ENCODE data around the gene PDK2. TPM values are rescaled to one million over a fixed set of nuclear protein-coding genes. Genes with fewer than 3 reads are reported as not detected.
A peak's percentile ranks its signal among the peaks of the same experiment; 100 is the strongest.

The PDK2 gene
- polyA plus RNA-seq, 1 experiment, result 155 TPM

DNA sequence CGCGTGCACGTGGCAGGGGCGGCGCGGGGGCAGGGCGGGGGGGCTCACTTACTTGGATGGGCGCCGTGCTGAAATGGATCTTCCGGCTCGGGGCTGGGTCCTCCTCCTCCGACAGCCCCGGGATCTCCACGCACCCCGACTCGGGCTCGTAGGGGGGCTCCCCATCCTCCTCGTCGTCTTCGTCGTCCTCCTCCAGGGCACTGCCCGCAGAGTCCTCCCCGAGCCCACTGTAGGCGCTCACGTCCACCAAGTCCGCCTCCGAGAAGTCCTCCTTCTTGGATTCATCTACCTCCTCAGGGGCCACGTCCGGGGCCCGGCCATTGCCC is 53.9 kb downstream of the PDK2 start:
- DNase-seq (ENCODE audit: low read depth), result no peak
- ChIA-PET POLR2A (interaction anchor here (0.5 kb wide), 1 partner anchor 53 kb away, joined by 4 read pairs; no protein-coding TSS in a partner anchor), CTCF (interaction anchor here (0.9 to 3.8 kb wide), 4 partner anchors 9 to 54 kb away, joined by 3 to 30 read pairs (median 11); partner anchors contain the start of gene PDK2)
- no peaks in the 10 kb centered on the region for H3K27me3 ChIP-seq (ENCODE audit: control insufficient read depth, insufficient read depth, low read length)
- TF ChIP-seq, protein P1, sequence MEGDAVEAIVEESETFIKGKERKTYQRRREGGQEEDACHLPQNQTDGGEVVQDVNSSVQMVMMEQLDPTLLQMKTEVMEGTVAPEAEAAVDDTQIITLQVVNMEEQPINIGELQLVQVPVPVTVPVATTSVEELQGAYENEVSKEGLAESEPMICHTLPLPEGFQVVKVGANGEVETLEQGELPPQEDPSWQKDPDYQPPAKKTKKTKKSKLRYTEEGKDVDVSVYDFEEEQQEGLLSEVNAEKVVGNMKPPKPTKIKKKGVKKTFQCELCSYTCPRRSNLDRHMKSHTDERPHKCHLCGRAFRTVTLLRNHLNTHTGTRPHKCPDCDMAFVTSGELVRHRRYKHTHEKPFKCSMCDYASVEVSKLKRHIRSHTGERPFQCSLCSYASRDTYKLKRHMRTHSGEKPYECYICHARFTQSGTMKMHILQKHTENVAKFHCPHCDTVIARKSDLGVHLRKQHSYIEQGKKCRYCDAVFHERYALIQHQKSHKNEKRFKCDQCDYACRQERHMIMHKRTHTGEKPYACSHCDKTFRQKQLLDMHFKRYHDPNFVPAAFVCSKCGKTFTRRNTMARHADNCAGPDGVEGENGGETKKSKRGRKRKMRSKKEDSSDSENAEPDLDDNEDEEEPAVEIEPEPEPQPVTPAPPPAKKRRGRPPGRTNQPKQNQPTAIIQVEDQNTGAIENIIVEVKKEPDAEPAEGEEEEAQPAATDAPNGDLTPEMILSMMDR (IDR thresholded peaks at IDR 0.05; ENCODE audit: insufficient read depth, low read depth, low read length), result no peak
- H3K4me3 ChIP-seq (ENCODE audit: low read depth, low read length), result peak overlapping the region; percentile 67
- peaks cover 6% of the 10 kb centered on the region for H3K36me3 ChIP-seq (ENCODE audit: control insufficient read depth, insufficient read depth, low read length)

DNA sequence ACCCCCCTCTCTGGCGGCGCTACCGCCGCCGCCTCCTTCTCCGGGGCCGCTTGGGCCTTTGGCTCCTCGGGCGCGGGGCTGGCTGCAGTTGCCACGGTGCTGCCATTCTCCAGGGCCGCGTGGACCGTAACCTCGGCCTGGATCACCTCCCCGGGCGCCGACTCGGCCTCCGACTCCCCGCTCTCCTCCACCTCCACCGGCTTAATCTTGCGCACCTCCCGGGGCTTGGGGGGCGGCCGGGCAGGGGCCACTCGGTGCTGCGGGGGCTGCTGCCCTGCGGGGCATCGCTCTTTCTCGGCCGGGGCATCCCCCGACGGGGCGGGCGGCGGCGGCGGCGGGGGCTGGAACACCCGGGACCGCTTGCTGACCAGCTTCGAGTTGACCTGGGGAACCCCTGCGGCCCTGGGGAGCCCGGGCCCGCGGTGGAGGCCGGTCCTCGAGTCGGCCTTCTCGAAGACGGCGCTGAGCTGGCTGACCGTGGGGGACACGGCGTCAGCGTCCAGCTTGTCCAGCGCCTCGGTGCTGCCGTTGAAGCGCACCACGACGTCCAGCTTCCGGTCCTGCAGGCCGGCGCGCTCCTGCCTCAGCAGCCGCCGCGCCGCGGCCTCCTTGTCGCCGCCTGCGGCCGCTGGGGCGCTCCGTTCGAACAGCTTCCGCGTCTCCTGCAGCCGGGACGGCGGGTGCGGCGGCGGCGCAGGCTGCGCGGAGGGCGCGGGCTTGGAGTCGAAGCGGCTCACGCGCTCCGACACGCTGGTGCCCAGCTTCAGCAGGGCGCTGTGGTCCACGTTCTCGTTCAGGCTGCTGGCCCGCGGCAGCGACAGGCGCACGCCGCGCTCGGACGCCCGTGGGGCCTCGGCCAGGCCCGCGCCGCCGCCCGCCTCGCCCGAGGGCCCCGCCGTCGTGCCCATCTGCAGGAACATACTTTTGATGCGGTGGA is 54.5 kb downstream of the PDK2 start:
- TF ChIP-seq, protein P1 (IDR thresholded peaks at IDR 0.05; ENCODE audit: insufficient read depth, low read depth, low read length), result no peak
- POLR2A ChIA-PET, result interaction anchor here (0.5 kb wide), 2 partner anchors 54 to 363 kb away, joined by 4 to 10 read pairs; no protein-coding TSS in a partner anchor
- no peaks in the 10 kb centered on the region; the same call in 1 of the 2 replicates for H3K36me3 ChIP-seq (ENCODE audit: control insufficient read depth, insufficient read depth, low read length)
- CTCF ChIA-PET, result interaction anchor here (0.8 to 3.8 kb wide), 12 partner anchors 10 to 140 kb away, joined by 3 to 30 read pairs (median 4); partner anchors contain the start of genes PDK2 and SAMD14
- H3K4me3 ChIP-seq (ENCODE audit: low read depth, low read length), result peak overlapping the region; percentile 67
- no peaks in the 10 kb centered on the region for H3K27me3 ChIP-seq (ENCODE audit: control insufficient read depth, insufficient read depth, low read length)
- no peak for DNase-seq (ENCODE audit: low read depth)

DNA sequence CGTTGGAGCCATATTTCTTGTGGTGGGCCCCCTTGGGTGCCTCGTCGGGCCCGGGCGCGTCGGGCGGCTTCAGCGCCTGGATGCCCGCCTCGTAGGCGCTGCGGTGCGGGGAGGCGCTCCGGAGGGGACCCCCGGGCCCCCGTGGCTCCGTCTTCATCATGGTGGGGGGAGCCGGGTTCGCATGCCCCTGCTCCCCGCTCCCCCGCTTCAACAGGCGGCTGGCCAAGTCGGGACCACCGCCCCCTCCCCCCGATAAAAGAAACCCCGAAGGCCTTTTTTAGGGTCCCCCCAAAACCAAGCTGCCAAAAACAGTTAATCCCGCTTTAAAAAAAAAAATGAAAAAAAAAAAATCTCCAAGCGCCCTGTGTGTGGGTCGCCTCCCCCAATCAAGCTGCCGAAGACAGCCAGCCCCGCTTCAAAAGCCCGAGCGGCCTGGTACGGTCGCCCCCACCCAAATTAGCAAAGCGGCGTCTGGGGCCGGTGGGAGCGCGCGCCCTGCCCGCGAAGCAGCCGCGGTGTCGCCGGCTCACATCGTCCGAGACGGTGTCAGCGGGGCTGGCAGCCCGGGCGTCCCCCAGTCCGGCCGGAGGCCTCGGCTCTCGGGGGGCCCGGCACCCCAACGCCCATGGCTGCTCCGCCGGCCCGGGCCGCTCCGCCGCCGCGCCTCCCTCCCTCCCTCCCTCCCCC is 55.3 kb downstream of the PDK2 start, which contains the start of gene PPP1R9B:
Gene PPP1R9B (minus strand): TSS at position 324 of the 687 bp plus-strand sequence. CDS start 164 bp downstream, at position 160.
- CTCF ChIA-PET, result interaction anchor here (0.6 to 3.8 kb wide), 15 partner anchors 11 to 211 kb away, joined by 3 to 30 read pairs (median 4); partner anchors contain the start of gene SAMD14
- no peak for DNase-seq (ENCODE audit: low read depth)
- H3K36me3 ChIP-seq (ENCODE audit: control insufficient read depth, insufficient read depth, low read length), result no peaks in the 10 kb centered on the region
- TF ChIP-seq, protein P1 (IDR thresholded peaks at IDR 0.05; ENCODE audit: insufficient read depth, low read depth, low read length), result no peak
- peak within 1 kb of the TSS; percentile 67 for H3K4me3 ChIP-seq (ENCODE audit: low read depth, low read length)
- POLR2A ChIA-PET, result interaction anchor here (1.7 kb wide), 1 partner anchor 53 kb away, joined by 6 read pairs; no protein-coding TSS in a partner anchor
- no peaks in the 10 kb centered on the region for H3K27me3 ChIP-seq (ENCODE audit: control insufficient read depth, insufficient read depth, low read length)

DNA sequence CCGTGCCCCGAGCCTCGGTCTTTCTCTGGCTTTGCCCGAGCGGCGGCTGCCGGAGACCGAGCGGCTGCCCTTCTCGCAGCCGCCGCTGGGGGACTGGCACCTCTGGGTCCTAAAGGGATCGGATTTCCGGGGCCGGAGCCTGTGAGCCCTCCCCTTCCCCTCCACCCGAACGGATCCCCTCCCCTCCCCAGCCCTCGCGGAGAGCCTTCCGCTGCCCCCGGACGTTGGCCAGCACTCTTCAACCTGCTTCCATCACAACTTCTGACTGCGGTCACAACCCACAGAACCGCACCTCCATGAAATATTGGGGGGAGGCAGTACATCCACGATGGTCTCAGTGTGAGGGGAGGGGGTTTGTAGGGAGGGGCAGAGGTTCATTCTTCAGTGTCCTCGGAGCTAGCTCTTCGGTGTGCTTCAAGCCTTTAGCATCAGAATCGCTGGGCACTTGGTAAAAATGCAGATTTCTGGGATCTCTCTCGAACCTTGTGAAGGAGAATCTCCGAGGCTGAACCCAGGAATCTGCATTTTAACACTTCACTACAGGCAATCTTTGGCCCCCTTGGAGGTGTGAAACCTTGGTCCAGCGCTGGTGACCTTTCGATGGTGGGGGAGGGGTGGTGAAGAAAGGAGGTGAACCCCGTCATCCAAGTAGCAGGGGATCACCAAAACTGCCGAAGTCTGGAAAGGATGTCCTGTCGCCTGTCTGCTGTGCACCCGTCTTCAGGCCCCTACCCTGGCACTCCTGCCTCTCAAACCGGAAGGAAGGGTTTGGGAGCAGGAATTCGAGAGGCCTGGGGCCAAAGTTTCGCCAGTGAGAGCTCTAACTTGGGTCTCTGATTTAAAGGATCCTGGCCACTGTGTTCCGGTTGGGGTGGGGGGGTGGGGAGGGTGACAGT is 56.1 kb downstream of the PDK2 start:
- POLR2A ChIA-PET, result interaction anchor here (0.5 to 1.7 kb wide), 5 partner anchors 22 to 489 kb away, joined by 4 to 8 read pairs (median 5); partner anchors contain the start of genes COL1A1 and SAMD14
- Histone ChIP-seq H3K36me3 (ENCODE audit: control insufficient read depth, insufficient read depth, low read length) (no peaks in the 10 kb centered on the region), H3K4me3 (ENCODE audit: low read depth, low read length) (peak overlapping the region; percentile 67), H3K27me3 (ENCODE audit: control insufficient read depth, insufficient read depth, low read length) (no peaks in the 10 kb centered on the region)
- CTCF ChIA-PET, result interaction anchor here (0.6 to 3.8 kb wide), 23 partner anchors 10 to 211 kb away, joined by 3 to 30 read pairs (median 4); partner anchors contain the start of genes SGCA and TMEM92
- TF ChIP-seq, protein P1 (IDR thresholded peaks at IDR 0.05; ENCODE audit: insufficient read depth, low read depth, low read length), result peak; percentile 75
- no peak for DNase-seq (ENCODE audit: low read depth)
